ENCODE results near the gene PSG7.
"Not testable (repeated sequence)": the region's sequence is repeated elsewhere in the genome, so short reads cannot be mapped to it uniquely, and the experiment has no call there.

PSG7 gene

DNA sequence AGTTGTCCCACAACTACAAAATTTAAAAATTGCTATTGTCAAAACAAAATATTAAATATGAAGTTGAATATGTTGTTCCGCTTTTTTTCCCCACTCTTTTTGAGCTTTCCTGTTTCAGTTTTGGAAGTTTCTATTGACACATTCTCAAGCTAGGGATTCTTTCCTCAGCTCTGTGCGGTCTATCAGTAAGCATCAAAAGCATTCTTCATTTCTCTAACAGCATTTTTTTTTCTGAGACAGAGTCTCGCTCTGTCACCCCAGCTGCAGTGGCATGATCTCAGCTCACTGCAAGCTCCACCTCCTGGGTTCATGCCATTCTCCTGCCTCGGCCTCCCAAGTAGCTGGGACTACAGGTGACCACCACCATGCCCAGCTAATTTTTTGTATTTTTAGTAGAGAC is 24.1 kb downstream of the PSG7 start:
- not testable (repeated sequence) for DNase-seq

GRCh38 chr19:42911731-42912130 is 25.3 kb downstream of the PSG7 start:
- not testable (repeated sequence) for DNase-seq

- DNase-seq = not testable (repeated sequence)
Observed at GRCh38 chr19:42906162-42906561, 30.8 kb downstream of the PSG7 start.

DNA sequence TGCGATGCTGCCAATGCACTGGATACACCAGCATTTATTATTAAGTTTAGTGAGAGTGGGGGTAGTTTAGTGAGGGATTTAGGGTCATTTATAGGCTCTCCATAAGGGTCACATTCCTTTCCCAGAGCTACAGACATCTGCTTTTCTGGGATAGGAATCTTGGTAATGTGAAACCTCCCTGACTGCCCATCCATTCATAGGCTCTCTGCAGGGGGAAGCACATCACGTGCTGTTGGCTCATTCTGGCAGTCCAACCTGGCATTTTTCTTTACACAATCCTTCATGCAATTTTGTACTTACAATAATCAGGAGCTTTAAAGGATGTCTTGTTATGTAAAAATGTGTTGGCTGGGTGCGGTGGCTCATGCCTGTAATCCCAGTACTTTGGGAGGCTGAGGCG is 36.4 kb downstream of the PSG7 start:
- not testable (repeated sequence) for DNase-seq

DNA sequence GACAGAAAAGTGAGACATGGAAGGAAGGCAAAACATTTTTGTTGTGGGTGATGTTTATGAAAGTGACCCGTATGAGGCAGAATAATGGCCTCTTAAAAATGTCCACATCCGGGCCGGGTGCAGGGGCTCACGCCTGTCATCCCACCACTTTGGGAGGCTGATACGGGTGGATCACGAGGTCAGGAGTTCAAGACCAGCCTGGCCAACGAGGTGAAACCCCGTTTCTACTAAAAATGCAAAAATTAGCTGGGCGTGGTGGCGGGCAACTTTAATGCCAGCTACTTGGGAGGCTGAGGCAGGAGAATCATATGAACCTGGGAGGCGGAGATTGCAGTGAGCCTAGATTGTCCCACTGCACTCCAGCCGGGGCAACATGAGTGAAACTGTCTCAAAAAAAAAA is 37.3 kb downstream of the PSG7 start:
- not testable (repeated sequence) for DNase-seq

DNA sequence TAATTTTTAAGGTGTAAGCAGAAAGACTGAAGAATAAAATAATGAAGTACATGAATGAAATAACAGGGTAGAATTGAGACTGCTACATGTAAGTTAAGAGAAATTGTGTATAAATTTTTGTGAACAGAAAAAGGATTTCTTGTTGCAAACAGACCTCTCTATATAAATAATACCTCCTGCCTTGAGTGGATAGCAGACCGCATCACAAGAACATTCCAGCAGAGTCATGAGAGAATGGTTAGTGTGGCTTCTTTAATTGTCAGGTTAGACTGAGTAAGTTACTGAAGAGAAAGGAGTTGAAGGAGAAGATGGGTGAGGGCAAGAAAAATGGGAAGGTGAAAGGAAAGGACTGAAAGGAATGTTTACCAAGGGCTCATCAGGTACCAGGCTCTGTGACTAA is 37.9 kb downstream of the PSG7 start:
- DNase-seq = not testable (repeated sequence)

DNA sequence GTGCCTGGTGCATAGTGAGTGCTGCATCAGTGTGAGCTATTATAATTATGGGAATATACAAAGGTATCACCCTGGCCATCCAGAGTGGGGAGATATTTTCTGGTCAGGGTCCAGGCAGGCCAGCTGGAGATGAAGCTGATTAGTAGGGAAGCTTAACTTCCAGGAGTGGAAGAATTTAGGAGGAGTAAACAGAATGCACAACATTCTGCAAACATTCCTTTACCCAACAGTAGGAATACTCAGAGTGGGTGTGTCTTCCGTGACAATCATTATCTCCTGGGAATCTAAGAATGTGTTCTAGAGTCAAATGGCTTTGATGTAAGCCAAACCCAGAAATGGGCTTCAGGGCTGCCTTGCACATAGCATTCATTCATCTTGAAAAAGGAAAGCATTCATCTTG is 38.4 kb downstream of the PSG7 start:
- DNase-seq = not testable (repeated sequence)

GRCh38 chr19:42897729-42898128 is 39.3 kb downstream of the PSG7 start:
- not testable (repeated sequence) for DNase-seq

- not testable (repeated sequence) for DNase-seq
Observed at GRCh38 chr19:42890446-42890845, 46.6 kb downstream of the PSG7 start.

DNA sequence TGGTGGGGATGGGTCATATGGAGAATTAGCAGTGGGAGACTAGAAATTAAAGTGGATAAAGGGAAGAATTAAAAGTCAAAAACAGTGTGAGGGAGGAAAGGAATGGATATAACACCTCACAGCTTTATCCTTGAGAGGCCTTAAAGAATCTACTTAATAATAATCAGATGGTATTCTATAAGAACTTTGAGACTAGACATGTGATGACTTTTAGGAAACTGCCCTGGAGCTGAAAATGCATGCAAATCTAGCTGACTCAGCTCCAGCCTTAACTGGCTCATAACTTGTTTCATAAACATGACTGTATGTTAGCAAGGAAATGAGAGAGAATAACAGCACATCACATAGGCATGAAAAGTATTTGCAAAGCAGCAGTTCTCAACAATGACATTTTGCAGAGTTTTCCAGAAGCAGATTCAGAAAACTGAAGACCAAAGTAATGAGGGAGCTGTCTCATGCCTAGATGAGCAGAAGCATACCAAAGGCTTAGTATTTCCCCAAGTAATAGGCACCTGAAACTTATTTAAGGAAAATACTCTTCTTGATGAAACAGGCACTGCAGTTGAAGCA is 49.0 kb downstream of the PSG7 start:
- DNase-seq = not testable (repeated sequence)

GRCh38 chr19:42882730-42883129 is 54.3 kb downstream of the PSG7 start:
- DNase-seq = not testable (repeated sequence)

- DNase-seq = not testable (repeated sequence)
Observed at GRCh38 chr19:42882010-42882409, 55.0 kb downstream of the PSG7 start.

DNA sequence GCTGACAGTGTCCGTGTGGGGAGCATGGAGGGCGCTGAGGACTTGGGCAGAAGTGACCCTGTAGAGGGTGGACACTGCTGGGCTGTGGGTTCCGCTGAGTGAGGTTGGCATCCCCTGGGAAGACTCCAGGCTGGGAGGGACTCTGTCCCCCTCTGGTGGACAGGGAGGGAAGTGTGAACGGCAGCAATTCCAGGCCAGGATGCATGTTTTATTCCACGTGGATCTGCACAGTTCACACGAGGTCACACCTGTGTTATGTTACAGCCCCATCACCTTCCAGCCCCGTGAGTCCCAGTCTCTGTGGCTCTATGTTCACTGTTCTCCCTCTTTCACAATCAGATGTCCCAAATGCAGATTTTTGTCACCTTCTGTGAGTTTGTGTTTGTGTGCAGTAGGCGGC is 55.7 kb downstream of the PSG7 start:
- not testable (repeated sequence) for DNase-seq

DNA sequence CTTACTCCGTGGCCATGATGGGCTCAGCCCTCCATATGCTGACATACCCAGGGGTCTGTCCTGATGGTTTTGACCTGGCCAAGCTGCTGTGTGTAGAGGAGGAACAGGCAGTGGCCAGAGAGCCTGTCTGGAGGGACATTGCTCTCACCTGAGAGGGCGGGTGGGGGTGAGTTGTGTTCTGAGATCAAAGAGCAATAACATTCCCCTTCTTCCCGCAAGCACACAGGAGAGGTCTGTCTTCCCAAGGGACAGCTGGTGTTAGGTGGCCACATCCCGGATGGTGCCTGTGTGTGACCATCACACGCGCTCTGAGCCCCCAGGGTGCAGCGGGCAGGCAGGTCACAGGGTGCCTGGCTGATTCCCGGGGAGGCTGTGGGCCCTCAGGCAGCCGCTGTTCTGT is 56.4 kb downstream of the PSG7 start:
- DNase-seq = not testable (repeated sequence)

DNA sequence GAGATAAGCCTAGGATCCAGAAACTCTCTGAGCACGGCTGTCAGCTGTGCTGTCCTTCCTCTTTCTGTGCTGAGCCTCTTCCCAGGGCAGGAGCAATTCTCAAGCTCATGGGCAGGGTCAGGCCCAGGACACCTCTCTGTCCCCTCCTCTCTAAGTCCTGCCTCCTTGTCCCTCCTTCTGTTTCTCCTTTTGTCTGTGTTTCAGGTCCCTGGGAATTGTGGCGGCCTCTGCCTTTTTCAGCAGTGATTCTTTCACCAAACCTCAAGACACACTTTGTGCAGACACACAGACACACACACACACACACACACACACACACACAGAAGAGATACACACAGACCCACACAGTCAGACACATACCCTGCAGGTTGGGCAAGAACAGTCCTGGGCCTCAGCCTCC is 57.4 kb downstream of the PSG7 start, which contains the start of gene PSG1:
Gene PSG1 (minus strand): TSS at position 101 of the 400 bp plus-strand sequence. CDS start 132 bp downstream, outside the sequence.
- no peak for DNase-seq

DNA sequence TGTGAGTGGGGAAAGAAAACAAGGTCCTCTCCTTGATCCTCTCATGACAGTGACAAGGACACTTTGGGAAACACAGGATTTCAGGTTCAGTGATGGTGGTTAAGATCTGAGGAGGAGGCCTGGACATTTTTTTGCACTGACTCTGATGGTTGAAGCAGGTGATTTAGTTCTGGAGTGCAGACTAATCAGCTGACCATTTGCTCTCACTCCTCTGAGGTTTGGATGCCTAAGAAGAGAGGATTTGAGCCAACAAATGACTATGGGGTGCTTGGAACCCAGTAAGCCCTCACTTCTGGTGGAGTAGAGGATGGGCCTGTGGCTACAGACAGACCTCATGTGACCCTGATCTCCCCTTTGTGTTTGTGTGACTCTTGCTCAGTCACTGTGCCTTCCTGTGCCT is 60.4 kb downstream of the PSG7 start:
- not testable (repeated sequence) for DNase-seq

- DNase-seq = not testable (repeated sequence)
Observed at GRCh38 chr19:42875881-42876280, 61.1 kb downstream of the PSG7 start.

GRCh38 chr19:42874901-42875813 is 61.9 kb downstream of the PSG7 start:
- DNase-seq = not testable (repeated sequence)

DNA sequence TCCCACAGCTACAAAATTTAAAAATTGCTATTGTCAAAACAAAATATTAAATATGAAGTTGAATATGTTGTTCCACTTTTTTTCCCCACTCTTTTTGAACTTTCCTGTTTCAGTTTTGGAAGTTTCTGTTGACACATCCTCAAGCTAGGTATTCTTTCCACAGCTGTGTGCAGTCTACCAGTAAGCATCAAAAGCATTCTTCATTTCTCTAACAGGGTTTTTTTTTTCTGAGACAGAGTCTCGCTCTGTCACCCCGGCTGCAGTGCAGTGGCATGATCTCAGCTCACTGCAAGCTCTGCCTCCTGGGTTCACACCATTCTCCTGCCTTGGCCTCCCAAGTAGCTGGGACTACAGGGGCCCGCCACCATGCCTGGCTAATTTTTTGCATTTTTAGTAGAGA is 62.9 kb downstream of the PSG7 start:
- not testable (repeated sequence) for DNase-seq
